GM21723 (cell line): ENCODE data around the gene HMCN2.
"Not testable (repeated sequence)": the region's sequence is repeated elsewhere in the genome, so short reads cannot be mapped to it uniquely, and the experiment has no call there.

Experiments used
- ATAC-seq: cut with Tn5 transposase; IDR thresholded peaks from one replicate; pipeline ENCODE4 v1.9.1; 2021; ENCODE audit warnings: mild to moderate bottlenecking, moderate library complexity; ENCODE audit not compliant: unreplicated experiment

Gene HMCN2

GRCh38 chr9:130382636-130383349 is 117.2 kb downstream of the HMCN2 start:
- ATAC-seq: no peak

GRCh38 chr9:130383350-130383715 is 117.8 kb downstream of the HMCN2 start:
- ATAC-seq: no peak

- no peak for ATAC-seq
Measured at GRCh38 chr9:130383979-130384676, 118.6 kb downstream of the HMCN2 start.

- no peak for ATAC-seq
Measured at GRCh38 chr9:130385257-130385656, 119.7 kb downstream of the HMCN2 start.

- no peak for ATAC-seq
Measured at GRCh38 chr9:130387398-130387797, 121.8 kb downstream of the HMCN2 start.

GRCh38 chr9:130387905-130388304 is 122.3 kb downstream of the HMCN2 start:
- ATAC-seq: no peak

GRCh38 chr9:130390390-130390789 is 124.8 kb downstream of the HMCN2 start:
- no peak for ATAC-seq

GRCh38 chr9:130390986-130391385 is 125.4 kb downstream of the HMCN2 start:
- no peak for ATAC-seq

GRCh38 chr9:130391866-130392265 is 126.3 kb downstream of the HMCN2 start:
- no peak for ATAC-seq

GRCh38 chr9:130393681-130394071 is 128.1 kb downstream of the HMCN2 start:
- no peak for ATAC-seq

- ATAC-seq: no peak
Measured at GRCh38 chr9:130394320-130394719, 128.8 kb downstream of the HMCN2 start.

- no peak for ATAC-seq
Measured at GRCh38 chr9:130394814-130395470, 129.4 kb downstream of the HMCN2 start.

- ATAC-seq: no peak
Measured at GRCh38 chr9:130395810-130396435, 130.4 kb downstream of the HMCN2 start.

- ATAC-seq: no peak
Measured at GRCh38 chr9:130396581-130396980, 131.0 kb downstream of the HMCN2 start.

- no peak for ATAC-seq
Measured at GRCh38 chr9:130398487-130399240, 133.1 kb downstream of the HMCN2 start.

- ATAC-seq: no peak
Measured at GRCh38 chr9:130399768-130400167, 134.2 kb downstream of the HMCN2 start.

GRCh38 chr9:130400870-130401269 is 135.3 kb downstream of the HMCN2 start:
- no peak for ATAC-seq

- not testable (repeated sequence) for ATAC-seq
Measured at GRCh38 chr9:130401742-130402141, 136.2 kb downstream of the HMCN2 start.

GRCh38 chr9:130402243-130402642 is 136.7 kb downstream of the HMCN2 start:
- no peak for ATAC-seq

- ATAC-seq: no peak
Measured at GRCh38 chr9:130402645-130403440, 137.3 kb downstream of the HMCN2 start.
